Activated naive CD8-positive, alpha-beta T cell treated with anti-CD3 and anti-CD28 coated beads, Interleukin-2, amount 10 ng/mL, durations not matched to agents 7 days and 5 days (primary cell): ENCODE data around the gene TNN. TPM values are rescaled to one million over a fixed set of nuclear protein-coding genes. Genes with fewer than 3 reads are reported as not detected.
"Not testable (repeated sequence)": the region's sequence is repeated elsewhere in the genome, so short reads cannot be mapped to it uniquely, and the experiment has no call there.

Experiments
- ATAC-seq: fragments of 150-1000 bp; cut with Tn5 transposase; one replicate; pipeline ENCODE4 v1.10.0; 2021; ENCODE audit warnings: low read depth, moderate library complexity
- POLR2A ChIA-PET: fragments of 350-600 bp; sonication (Branson Sonifier 250); formaldehyde crosslinking; loops from one replicate; lab custom pipeline; 2021; ENCODE audit warnings: antibody characterized with exemption; lab: Charles Lee
- DNase-seq: peaks from one replicate; pipeline ENCODE4 v3.0.0; 2021
- H3K27ac Mint-ChIP-seq: one replicate; pipeline ENCODE4 v1.8.0; 2022; ENCODE audit warnings: mild to moderate bottlenecking, mixed read lengths
- H3K27me3 Mint-ChIP-seq: one replicate; pipeline ENCODE4 v1.8.0; 2022; ENCODE audit warnings: mild to moderate bottlenecking, moderate library complexity, mixed read lengths
- H3K36me3 Mint-ChIP-seq: one replicate; pipeline ENCODE4 v1.8.0; 2021; ENCODE audit warnings: mild to moderate bottlenecking, mixed read lengths
- H3K4me1 Mint-ChIP-seq: one replicate; pipeline ENCODE4 v1.8.0; 2021; ENCODE audit warnings: mixed read lengths
- H3K4me3 Mint-ChIP-seq: one replicate; pipeline ENCODE4 v1.8.0; 2022; ENCODE audit warnings: mild to moderate bottlenecking, moderate library complexity, mixed read lengths
- H3K9me3 Mint-ChIP-seq: one replicate; pipeline ENCODE4 v1.8.0; 2021; ENCODE audit warnings: mixed read lengths
- total RNA-seq, 2 experiments: library from RNA; stranded (reverse); gene quantifications; one replicate each; pipeline ENCODE4 v1.2.3, GENCODE V29; 2021

Gene TNN, protein sequence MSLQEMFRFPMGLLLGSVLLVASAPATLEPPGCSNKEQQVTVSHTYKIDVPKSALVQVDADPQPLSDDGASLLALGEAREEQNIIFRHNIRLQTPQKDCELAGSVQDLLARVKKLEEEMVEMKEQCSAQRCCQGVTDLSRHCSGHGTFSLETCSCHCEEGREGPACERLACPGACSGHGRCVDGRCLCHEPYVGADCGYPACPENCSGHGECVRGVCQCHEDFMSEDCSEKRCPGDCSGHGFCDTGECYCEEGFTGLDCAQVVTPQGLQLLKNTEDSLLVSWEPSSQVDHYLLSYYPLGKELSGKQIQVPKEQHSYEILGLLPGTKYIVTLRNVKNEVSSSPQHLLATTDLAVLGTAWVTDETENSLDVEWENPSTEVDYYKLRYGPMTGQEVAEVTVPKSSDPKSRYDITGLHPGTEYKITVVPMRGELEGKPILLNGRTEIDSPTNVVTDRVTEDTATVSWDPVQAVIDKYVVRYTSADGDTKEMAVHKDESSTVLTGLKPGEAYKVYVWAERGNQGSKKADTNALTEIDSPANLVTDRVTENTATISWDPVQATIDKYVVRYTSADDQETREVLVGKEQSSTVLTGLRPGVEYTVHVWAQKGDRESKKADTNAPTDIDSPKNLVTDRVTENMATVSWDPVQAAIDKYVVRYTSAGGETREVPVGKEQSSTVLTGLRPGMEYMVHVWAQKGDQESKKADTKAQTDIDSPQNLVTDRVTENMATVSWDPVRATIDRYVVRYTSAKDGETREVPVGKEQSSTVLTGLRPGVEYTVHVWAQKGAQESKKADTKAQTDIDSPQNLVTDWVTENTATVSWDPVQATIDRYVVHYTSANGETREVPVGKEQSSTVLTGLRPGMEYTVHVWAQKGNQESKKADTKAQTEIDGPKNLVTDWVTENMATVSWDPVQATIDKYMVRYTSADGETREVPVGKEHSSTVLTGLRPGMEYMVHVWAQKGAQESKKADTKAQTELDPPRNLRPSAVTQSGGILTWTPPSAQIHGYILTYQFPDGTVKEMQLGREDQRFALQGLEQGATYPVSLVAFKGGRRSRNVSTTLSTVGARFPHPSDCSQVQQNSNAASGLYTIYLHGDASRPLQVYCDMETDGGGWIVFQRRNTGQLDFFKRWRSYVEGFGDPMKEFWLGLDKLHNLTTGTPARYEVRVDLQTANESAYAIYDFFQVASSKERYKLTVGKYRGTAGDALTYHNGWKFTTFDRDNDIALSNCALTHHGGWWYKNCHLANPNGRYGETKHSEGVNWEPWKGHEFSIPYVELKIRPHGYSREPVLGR (N-terminal part only)
- total RNA-seq: not detected

- Mint-ChIP-seq H3K27me3 (peaks cover 18% of the 10 kb centered on the region), H3K9me3 (no peaks in the 10 kb centered on the region), H3K27ac (no peak within 1 kb of the TSS), H3K36me3 (no peaks in the 10 kb centered on the region), H3K4me1 (peaks cover 10% of the 10 kb centered on the region), H3K4me3 (no peak within 1 kb of the TSS)
- ATAC-seq (no peak), DNase-seq (no peak)
- POLR2A ChIA-PET: interaction anchor here (0.8 kb wide), 1 partner anchor 44 kb away, joined by 3 read pairs; the partner anchor contains the start of gene MRPS14
These were observed at the start of gene TNN for GRCh38 chr1:175067362-175068106. TSS of gene TNN (plus strand) at chr1:175067833. CDS start at chr1:175077419, 9,586 bp downstream.

GRCh38 chr1:175019524-175019923 lies 48.1 kb upstream of the TNN start:
- POLR2A ChIA-PET: interaction anchor here (1.0 kb wide), 1 partner anchor 19 kb away, joined by 3 read pairs; no protein-coding TSS in a partner anchor
- Mint-ChIP-seq H3K27ac (no peak overlapping the region), H3K36me3 (peaks cover 20% of the 10 kb centered on the region)

GRCh38 chr1:175023043-175023921 lies 44.4 kb upstream of the TNN start, which contains the start of gene MRPS14:
TSS of gene MRPS14 (minus strand) at chr1:175023425. CDS start at chr1:175023408, 17 bp downstream.
- DNase-seq (peak; percentile 96), ATAC-seq (peak; percentile 95)
- Mint-ChIP-seq H3K9me3 (peaks cover 1% of the 10 kb centered on the region), H3K27me3 (no peaks in the 10 kb centered on the region), H3K36me3 (peaks cover 5% of the 10 kb centered on the region), H3K27ac (peak within 1 kb of the TSS; percentile 93), H3K4me1 (peaks cover 25% of the 10 kb centered on the region), H3K4me3 (peak within 1 kb of the TSS; percentile 93)
- POLR2A ChIA-PET: interaction anchor here (0.6 to 4.6 kb wide), 13 partner anchors 9 to 223 kb away, joined by 3 to 105 read pairs (median 3); partner anchors contain the start of genes CACYBP and TNN

More at GRCh38 chr1:175019524-175019923, 48.1 kb upstream of the TNN start:
- H3K9me3 Mint-ChIP-seq: no peaks in the 10 kb centered on the region
- no peak overlapping the region for H3K4me3 Mint-ChIP-seq
- DNase-seq: no peak
- peaks cover 22% of the 10 kb centered on the region for H3K4me1 Mint-ChIP-seq
- H3K27me3 Mint-ChIP-seq: no peaks in the 10 kb centered on the region
- ATAC-seq: no peak

- Mint-ChIP-seq H3K4me1 (peaks cover 24% of the 10 kb centered on the region), H3K27ac (peak overlapping the region; percentile 93), H3K4me3 (peak overlapping the region; percentile 93)
- H3K27me3 Mint-ChIP-seq, H3K36me3 Mint-ChIP-seq, ATAC-seq, H3K9me3 Mint-ChIP-seq, DNase-seq: not testable (repeated sequence)
- POLR2A ChIA-PET: interaction anchor here (0.6 to 4.6 kb wide), 12 partner anchors 10 to 224 kb away, joined by 3 to 105 read pairs (median 4); partner anchors contain the start of genes CACYBP and TNN
These were observed 43.8 kb upstream of the TNN start for GRCh38 chr1:175023922-175024242.

- Mint-ChIP-seq H3K27me3 (no peaks in the 10 kb centered on the region), H3K4me3 (peak overlapping the region; percentile 3), H3K36me3 (peaks cover 5% of the 10 kb centered on the region), H3K27ac (peak overlapping the region; percentile 32), H3K4me1 (peaks cover 27% of the 10 kb centered on the region), H3K9me3 (peaks cover 1% of the 10 kb centered on the region)
- POLR2A ChIA-PET: interaction anchor here (1.2 to 4.6 kb wide), 2 partner anchors 25 to 225 kb away, joined by 3 to 105 read pairs; partner anchors contain the start of gene CACYBP
- no peak for DNase-seq
- no peak for ATAC-seq
These were observed 42.9 kb upstream of the TNN start for GRCh38 chr1:175024773-175025172.

DNA sequence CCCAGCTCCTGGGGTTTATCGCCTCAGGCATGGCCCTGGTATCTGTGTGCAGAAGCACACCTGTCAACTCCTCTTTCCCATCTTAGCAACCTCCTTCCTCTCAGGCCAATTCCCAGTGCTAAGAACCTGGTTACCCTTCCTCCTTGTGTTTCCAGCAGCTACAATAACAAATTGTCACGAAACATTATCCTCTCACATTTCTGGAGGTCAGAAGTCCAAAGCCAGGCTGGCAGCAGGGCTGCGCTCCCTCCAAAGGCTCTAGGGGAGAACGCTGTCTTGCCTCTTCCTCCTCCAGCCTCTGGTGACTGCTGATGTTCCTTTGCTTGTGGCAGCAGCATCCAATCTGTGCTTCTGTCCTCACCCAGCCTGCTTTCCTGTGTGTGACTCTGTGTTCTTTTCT lies 33.7 kb upstream of the TNN start:
- Mint-ChIP-seq H3K9me3 (no peaks in the 10 kb centered on the region), H3K27me3 (peaks cover 3% of the 10 kb centered on the region), H3K27ac (no peak overlapping the region), H3K36me3 (no peaks in the 10 kb centered on the region), H3K4me1 (peaks cover 6% of the 10 kb centered on the region), H3K4me3 (no peak overlapping the region)
- POLR2A ChIA-PET: no interaction called here
- DNase-seq (no peak), ATAC-seq (no peak)

DNA sequence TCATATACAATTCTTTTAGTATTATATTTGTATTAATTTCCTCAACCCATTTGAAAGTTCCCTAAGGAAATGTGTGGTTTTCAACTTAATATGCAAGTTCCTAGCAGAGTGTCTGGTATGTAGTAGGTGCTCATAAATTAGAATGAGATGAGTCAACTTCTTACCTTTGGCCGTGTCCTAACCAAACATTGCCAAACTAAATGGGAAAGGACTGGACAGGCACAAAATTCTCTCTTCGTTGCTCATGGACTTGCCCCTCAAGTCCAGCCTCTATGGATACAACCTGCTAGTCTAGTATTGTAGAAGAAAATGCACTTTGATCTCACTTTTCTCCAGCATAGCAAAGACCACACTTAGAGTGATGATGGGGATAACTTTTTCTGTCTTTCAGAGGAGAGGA lies 32.9 kb upstream of the TNN start:
- Mint-ChIP-seq H3K27me3 (peaks cover 6% of the 10 kb centered on the region), H3K27ac (no peak overlapping the region), H3K9me3 (no peaks in the 10 kb centered on the region), H3K36me3 (no peaks in the 10 kb centered on the region), H3K4me3 (no peak overlapping the region), H3K4me1 (peaks cover 2% of the 10 kb centered on the region)
- ATAC-seq: no peak
- POLR2A ChIA-PET: no interaction called here
- no peak for DNase-seq

DNA sequence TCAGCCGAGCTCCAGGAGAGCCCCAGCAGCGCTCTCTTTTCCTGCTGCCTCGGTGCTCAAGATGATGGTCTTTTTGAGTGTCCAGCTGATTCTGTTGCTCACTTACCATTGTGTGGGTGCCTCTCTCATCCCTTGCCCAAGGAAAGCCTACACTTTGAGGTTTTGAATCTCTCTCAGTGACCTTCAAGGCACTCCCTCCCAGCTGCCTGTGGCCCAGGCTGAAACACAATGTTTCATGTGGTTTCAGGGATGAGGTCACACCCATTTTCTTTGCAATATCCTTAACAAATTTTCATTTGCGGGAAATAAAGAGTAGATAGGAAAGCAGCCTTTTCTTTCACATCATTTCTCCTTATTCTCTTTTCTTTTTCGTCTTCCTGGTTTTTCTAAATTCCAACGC lies 31.8 kb upstream of the TNN start:
- ATAC-seq (no peak), DNase-seq (no peak)
- Mint-ChIP-seq H3K36me3 (no peaks in the 10 kb centered on the region), H3K9me3 (no peaks in the 10 kb centered on the region), H3K27ac (no peak overlapping the region), H3K4me1 (no peaks in the 10 kb centered on the region), H3K27me3 (peaks cover 9% of the 10 kb centered on the region), H3K4me3 (no peak overlapping the region)
- POLR2A ChIA-PET: no interaction called here

DNA sequence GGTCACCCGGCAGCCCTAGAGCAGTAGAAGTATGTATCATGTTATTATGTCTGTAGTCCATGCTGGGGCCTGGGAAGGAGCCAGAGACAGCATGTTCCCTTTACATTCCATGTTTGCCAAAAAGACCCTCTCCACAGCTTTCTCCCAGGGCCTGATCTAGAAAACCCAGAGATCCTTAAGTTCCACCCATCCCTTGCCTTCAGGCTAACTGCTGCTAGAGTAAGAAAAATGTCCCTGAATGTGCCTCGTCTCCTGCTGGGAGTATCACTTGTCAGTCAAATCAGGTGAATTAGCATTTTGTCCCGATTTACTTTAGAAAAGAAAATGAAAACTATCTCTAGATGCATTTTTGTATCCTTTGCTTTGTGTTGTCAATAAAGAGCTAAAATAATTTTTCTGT lies 31.2 kb upstream of the TNN start:
- DNase-seq: no peak
- Mint-ChIP-seq H3K27me3 (peaks cover 9% of the 10 kb centered on the region), H3K36me3 (no peaks in the 10 kb centered on the region), H3K9me3 (no peaks in the 10 kb centered on the region), H3K4me3 (no peak overlapping the region), H3K27ac (no peak overlapping the region), H3K4me1 (no peaks in the 10 kb centered on the region)
- no peak for ATAC-seq
- POLR2A ChIA-PET: no interaction called here

- no peaks in the 10 kb centered on the region for H3K4me1 Mint-ChIP-seq
- H3K9me3 Mint-ChIP-seq: no peaks in the 10 kb centered on the region
- H3K4me3 Mint-ChIP-seq: no peak overlapping the region
- ATAC-seq (no peak), DNase-seq (no peak)
- H3K27me3 Mint-ChIP-seq: peaks cover 9% of the 10 kb centered on the region
- POLR2A ChIA-PET: no interaction called here
- no peaks in the 10 kb centered on the region for H3K36me3 Mint-ChIP-seq
- no peak overlapping the region for H3K27ac Mint-ChIP-seq
These were observed 30.2 kb upstream of the TNN start for GRCh38 chr1:175037416-175037815.

GRCh38 chr1:175040324-175040879 lies 27.2 kb upstream of the TNN start:
- POLR2A ChIA-PET: no interaction called here
- H3K36me3 Mint-ChIP-seq: no peaks in the 10 kb centered on the region
- H3K4me3 Mint-ChIP-seq: no peak overlapping the region
- DNase-seq: no peak
- H3K27ac Mint-ChIP-seq: no peak overlapping the region
- no peaks in the 10 kb centered on the region for H3K9me3 Mint-ChIP-seq
- H3K27me3 Mint-ChIP-seq: peaks cover 6% of the 10 kb centered on the region
- no peaks in the 10 kb centered on the region for H3K4me1 Mint-ChIP-seq
- ATAC-seq: no peak
